Endometrial microvascular endothelial cells (primary cell): ENCODE results near the gene SECTM1. TPM values are rescaled to one million over a fixed set of nuclear protein-coding genes. Genes with fewer than 3 reads are reported as not detected.

Source experiments
- in situ Hi-C: cut with HindIII; loops from 2 replicates; pipeline ENCODE4 v1.10.0; 2017; ENCODE audit warnings: low sequenced_read_pairs, low pct_unique_long_range_greater_than_20kb; ENCODE audit errors: inconsistent ontology term
- total RNA-seq: library from RNA; depleted of rRNA; stranded (reverse); fragments of >200 nt; gene quantifications from one replicate; pipeline ENCODE4 v1.2.3, GENCODE V29; 2015; ENCODE audit errors: inconsistent ontology term

Gene SECTM1
- total RNA-seq, 1 donor from 2014 or later = 8.0 TPM

- in situ Hi-C loops = no loop called here
These were observed 27.8 kb downstream of the SECTM1 start for GRCh38 chr17:82305727-82306300.

- in situ Hi-C loops = no loop called here
These were observed 28.5 kb downstream of the SECTM1 start for GRCh38 chr17:82304826-82305726.

GRCh38 chr17:82303944-82304808, 29.4 kb downstream of the SECTM1 start:
- in situ Hi-C loops = no loop called here

GRCh38 chr17:82302991-82303943, 30.3 kb downstream of the SECTM1 start:
- in situ Hi-C loops = no loop called here

GRCh38 chr17:82302568-82302963, 31.0 kb downstream of the SECTM1 start:
- in situ Hi-C loops = no loop called here

GRCh38 chr17:82301916-82302567, 31.5 kb downstream of the SECTM1 start:
- in situ Hi-C loops = no loop called here

- in situ Hi-C loops = no loop called here
These were observed 32.2 kb downstream of the SECTM1 start for GRCh38 chr17:82301300-82301915.

- in situ Hi-C loops = no loop called here
These were observed 32.8 kb downstream of the SECTM1 start for GRCh38 chr17:82300707-82301270.

GRCh38 chr17:82300228-82300627, 33.3 kb downstream of the SECTM1 start:
- in situ Hi-C loops = no loop called here

GRCh38 chr17:82299452-82299851, 34.1 kb downstream of the SECTM1 start:
- in situ Hi-C loops = no loop called here

GRCh38 chr17:82298538-82299421, 34.8 kb downstream of the SECTM1 start:
- in situ Hi-C loops = no loop called here

- in situ Hi-C loops = no loop called here
These were observed 35.6 kb downstream of the SECTM1 start for GRCh38 chr17:82297714-82298537.

- in situ Hi-C loops = no loop called here
These were observed 36.3 kb downstream of the SECTM1 start for GRCh38 chr17:82297280-82297713.

GRCh38 chr17:82296511-82297279, 36.9 kb downstream of the SECTM1 start:
- in situ Hi-C loops = no loop called here

GRCh38 chr17:82295472-82295814, 38.1 kb downstream of the SECTM1 start:
- in situ Hi-C loops = no loop called here
